HG03159 (cell line): ENCODE data around the gene EBNA1BP2.
"Not testable (repeated sequence)": the region's sequence is repeated elsewhere in the genome, so short reads cannot be mapped to it uniquely, and the experiment has no call there.

Source experiments
- ATAC-seq: cut with Tn5 transposase; IDR thresholded peaks from one replicate; pipeline ENCODE4 v1.9.1; 2021; ENCODE audit warnings: mild to moderate bottlenecking, moderate library complexity; ENCODE audit not compliant: unreplicated experiment

EBNA1BP2 gene, protein sequence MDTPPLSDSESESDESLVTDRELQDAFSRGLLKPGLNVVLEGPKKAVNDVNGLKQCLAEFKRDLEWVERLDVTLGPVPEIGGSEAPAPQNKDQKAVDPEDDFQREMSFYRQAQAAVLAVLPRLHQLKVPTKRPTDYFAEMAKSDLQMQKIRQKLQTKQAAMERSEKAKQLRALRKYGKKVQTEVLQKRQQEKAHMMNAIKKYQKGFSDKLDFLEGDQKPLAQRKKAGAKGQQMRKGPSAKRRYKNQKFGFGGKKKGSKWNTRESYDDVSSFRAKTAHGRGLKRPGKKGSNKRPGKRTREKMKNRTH

DNA sequence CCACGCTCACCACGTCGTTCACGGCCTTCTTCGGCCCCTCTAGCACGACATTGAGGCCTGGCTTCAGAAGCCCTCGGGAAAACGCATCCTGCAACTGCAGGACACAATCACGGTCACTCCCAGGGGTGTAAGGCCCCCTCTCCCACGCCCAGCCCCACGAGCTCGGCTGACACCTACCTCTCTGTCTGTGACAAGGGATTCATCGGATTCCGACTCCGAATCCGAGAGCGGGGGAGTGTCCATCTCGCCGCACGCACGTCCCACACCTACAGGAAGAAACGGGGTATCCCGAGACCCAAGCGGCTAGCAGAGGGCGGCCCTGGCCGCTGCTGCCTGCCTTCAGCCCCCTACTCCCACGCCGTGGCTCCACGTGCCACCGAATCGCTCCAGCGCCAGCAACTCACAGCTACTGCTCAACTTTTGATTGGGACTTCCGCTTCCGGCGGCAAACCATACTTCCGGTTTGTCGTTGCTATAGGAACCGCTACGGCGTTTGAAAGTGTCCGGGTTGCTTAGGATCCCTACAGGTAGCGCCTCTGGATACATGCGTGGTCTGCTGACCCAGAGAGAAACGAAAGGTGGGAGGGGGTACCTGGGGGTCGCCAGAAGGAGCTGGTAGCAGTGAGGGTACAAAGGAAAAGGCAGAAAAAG is at the start of gene EBNA1BP2, which contains the start of gene CFAP57:
Gene EBNA1BP2, minus strand, starts transcription at position 415 of the 651 bp plus-strand sequence. Its CDS starts 172 bp downstream, at position 243.
Gene CFAP57, plus strand, starts transcription at position 455 of the 651 bp plus-strand sequence. CDS start 424 bp downstream, outside the sequence.
- peak; percentile 89 for ATAC-seq

DNA sequence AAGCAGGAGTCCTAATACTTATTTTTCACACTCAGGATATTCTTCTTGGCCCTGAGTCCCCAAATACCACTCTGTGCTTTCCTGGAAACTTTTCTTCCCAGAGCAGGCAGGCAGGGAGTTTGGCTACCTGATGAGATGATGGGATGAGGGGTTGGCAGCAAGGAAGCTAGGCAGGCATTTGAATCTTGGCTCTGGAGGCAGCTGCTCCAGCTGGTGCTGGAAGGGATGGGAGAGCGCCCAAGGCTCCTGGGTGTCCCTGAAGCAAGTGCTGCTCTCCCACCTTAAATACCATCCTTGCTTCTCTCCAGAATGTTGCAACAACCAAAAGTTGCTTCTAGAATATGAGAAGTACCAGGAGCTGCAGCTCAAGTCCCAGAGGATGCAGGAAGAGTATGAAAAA is 49.7 kb upstream of the EBNA1BP2 start:
- no peak for ATAC-seq

DNA sequence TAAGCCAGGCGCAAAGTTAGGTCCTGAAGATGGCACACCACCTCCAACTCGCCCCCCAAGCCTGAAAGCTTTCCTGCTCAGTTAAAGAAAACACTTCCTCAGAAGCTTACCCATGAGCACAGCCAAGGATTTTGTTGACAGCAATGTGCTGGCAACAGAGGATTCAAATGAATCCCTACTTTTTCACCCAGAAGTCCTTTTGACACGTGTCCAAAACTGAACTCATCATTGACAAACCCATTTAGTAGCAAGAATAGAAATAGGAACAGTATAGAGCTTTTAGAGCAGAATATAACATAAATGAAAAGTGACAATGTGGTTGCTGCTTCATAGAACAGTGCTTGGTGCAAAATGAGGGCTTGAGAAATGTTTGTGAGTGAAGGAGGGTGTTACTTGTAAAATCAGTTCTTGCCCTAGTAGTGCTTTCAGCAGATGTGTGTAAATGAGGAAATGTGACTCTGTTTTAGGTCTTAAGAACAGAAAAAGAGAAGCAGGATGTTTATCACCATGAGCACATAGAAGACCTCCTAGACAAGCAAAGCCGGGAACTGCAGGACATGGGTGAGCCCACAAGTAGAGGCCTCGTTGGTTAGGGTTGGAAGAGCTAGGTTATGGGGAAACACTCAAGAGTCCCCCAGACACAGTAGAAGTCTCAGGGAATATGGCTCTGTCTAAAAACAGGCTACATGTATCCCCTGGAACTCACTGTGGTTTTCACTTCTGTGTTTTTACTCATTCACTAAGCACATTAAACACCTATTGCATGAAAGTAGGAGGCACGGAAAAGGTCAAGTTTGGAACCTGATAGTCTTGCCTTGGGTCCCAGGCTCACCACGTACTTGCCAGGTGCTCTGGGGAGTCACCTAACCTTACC is 49.1 kb upstream of the EBNA1BP2 start:
- ATAC-seq, result peak; percentile 74

- ATAC-seq, result no peak
These were observed 45.7 kb upstream of the EBNA1BP2 start for GRCh38 chr1:43217747-43218146.

GRCh38 chr1:43214501-43215444 is 42.7 kb upstream of the EBNA1BP2 start:
- ATAC-seq, result no peak

- not testable (repeated sequence) for ATAC-seq
These were observed 36.2 kb upstream of the EBNA1BP2 start for GRCh38 chr1:43208277-43208676.

DNA sequence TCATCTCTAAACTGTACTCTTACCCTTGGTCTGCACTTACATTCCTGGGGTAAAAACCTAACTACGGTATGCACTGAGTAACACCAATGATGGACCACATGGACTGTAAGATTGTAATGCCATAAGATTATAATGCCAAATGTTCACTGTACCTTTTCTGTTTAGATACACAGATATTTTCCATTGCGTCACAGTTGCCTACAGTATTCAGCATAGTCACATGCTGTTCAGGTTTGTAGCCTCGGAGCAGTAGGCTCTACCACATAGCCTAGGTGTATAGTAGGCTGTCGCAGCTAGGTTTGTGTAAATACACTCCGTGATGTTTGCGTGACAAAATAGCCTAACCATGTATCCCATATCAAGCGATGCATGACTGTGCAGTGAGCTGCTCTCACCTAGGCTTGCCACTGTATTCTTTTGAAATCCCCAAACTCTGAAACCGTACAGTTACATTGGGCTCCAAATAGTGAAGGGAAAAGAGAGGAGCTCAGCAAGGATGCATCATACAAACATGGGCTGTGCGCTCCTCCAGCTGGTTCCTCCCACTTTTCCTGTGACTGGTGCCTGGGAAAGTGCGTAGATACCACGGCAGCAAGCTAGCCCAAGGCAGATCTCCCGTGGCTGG is 35.3 kb upstream of the EBNA1BP2 start:
- no peak for ATAC-seq

DNA sequence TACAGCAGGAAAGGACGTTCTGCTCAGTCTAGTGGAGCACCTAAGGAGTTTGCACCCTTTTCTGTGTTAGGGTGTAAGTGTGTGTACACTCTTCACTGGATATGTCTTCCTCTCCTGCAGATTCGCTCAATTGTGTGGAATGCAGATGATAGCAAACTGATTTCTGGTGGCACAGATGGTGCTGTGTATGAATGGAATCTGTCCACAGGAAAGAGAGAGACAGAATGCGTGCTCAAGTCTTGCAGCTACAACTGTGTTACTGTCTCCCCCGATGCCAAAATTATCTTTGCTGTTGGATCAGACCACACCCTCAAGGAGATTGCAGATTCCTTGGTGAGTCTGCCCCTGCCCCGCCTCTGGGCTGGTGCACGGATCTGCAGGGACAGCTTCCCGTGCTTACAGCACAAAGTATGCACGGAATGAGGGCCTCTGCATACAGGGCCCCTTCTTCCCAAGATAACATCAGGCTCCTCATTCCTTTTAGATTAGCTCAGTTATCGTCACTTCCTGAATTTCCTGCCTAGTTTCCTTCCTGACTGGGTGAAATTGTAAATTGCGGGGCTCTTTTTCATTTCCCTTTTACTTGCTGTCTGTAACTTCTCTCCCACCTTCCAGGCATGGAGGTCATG is 34.6 kb upstream of the EBNA1BP2 start:
- ATAC-seq, result no peak

DNA sequence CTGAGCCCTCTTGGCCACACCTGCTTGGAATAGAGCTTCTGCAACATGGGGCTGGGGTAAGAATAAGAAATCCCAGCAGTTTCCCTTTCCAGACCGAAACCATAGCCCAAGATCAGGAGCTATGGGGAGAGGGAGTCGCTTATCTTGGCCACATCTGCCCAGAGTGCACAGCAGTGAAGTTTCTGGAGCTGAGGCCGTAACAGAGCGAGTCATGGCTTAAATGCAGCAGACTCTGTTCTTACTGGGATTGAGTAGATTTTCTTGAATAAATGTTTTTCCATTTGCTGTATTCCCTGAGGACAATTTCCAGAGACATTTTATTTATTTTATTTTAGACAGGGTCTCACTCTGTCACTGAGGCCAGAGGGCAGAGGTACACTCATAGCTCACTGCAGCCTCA is 33.6 kb upstream of the EBNA1BP2 start:
- ATAC-seq, result no peak

DNA sequence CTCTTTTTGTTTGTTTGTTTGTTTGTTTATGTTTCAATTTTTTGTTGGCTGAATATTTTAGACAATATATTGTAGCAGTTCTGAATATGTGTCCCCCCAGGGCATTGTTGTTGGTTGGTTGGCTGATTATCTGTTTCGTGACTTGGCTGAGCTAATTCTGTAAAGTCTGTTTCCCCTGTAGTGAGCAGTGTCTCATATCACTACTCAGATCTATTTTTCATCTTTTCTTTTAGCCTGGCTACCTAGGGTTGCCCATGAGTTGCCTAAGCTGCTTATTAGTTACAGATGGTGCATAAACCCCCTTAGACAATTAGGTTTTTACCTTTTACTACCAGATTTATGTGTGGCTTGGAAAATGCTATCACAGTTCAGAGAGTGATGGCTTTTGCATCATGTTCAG is 32.3 kb upstream of the EBNA1BP2 start:
- ATAC-seq, result no peak

DNA sequence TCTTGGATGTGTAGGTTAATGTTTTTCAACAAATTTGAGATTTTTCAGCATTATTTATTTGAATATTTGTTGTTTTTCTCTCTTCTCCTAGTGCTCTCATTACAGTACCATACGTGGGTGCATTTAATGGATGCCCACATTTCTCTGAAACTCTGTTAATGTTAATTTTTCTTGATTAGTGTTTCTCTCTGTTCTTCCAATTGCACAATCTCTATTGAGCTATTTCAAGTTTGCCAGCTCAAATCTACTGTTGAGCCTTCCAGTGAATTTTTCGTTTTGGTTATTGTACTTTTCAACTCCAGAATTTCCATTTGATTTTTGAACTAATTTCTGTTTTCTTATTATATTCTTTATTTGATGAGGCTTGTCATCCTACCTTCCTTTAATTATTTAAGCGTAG is 31.8 kb upstream of the EBNA1BP2 start:
- no peak for ATAC-seq

- no peak for ATAC-seq
These were observed 27.1 kb upstream of the EBNA1BP2 start for GRCh38 chr1:43199093-43199726.

- ATAC-seq, result no peak
These were observed 25.4 kb upstream of the EBNA1BP2 start for GRCh38 chr1:43197343-43198127.

DNA sequence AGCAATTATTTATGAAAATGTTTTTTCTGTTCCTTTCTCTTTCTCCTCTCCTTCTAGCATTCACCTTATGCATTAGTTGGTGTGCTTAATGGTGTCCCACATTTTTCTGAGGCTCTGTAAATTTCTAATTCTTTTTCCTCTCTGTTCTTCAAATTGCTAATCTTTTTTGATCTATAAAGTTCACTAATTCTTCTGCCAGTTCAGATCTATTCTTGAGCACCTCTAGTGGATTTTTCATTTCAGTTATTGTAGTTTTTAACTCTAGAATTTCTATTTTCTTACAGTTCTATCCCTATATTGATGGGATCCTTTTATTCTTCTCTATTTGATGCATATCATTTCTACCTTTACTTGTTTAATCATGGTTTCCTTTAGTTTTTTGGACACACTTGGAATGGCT is 22.4 kb upstream of the EBNA1BP2 start:
- ATAC-seq, result no peak

DNA sequence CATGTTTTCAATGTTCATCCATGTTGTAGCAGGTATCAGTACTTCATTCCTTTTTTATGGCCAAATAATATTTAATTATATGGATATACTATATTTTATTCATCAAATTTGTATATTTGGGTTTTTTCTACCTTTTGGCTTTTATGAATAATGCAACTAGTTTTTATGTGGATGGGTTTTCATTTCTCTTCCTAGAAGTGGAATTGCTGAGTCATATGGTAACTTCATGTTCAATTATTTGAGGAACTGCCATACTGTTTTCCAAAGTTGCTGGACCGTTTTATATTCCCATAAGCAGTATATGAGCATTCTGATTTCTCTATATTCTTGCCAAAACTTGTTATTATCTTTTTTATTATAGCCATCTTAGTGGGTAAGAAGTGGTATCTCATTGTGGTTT is 16.0 kb upstream of the EBNA1BP2 start:
- no peak for ATAC-seq

- ATAC-seq, result no peak
These were observed 12.9 kb upstream of the EBNA1BP2 start for GRCh38 chr1:43184995-43185394.

- ATAC-seq, result no peak
These were observed 12.3 kb upstream of the EBNA1BP2 start for GRCh38 chr1:43184388-43184787.

DNA sequence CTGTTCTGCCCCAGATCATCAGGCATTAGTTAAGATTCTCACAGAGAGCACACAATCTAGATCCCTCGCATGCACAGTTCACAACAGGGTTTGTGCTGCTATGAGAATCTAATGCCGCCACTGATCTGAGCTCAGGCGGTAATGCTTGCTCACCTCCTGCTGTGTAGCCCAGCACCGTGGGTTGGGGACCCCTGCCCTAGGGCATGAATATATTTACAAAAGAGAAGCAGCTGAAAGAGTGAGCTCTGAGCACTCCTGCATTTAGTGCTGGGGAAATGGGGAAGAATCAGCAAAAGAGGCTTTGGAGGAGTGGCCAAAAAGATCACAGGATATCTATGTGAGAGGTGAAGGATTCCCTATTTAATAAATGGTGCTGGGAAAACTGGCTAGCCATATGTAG is 5.6 kb upstream of the EBNA1BP2 start:
- no peak for ATAC-seq
